Stomach (tissue), 9 donors: ENCODE measurements around the gene DCANP1. TPM values are rescaled to one million over a fixed set of nuclear protein-coding genes. Genes with fewer than 3 reads are reported as not detected.

Source experiments
- DNase-seq, 2 donors: peaks; one replicate each; pipeline versions ENCODE4 v3.0.0 to v3.0.0-alpha.2; 2013 to 2019
- H3K27ac ChIP-seq, 5 donors: fragments of 200-600 bp in 4 of 5; sonication (generic) in 4 of 5; one replicate each; pipeline ENCODE4 v1.5.1; 2013 to 2019; ENCODE audit warnings: mild to moderate bottlenecking in 1 of 5, moderate library complexity in 1 of 5
- H3K27me3 ChIP-seq, 3 donors: fragments of 200-600 bp; sonication (generic); one replicate each; pipeline ENCODE4 v1.5.1; 2017 to 2019; ENCODE audit warnings: mixed run types in 1 of 3
- H3K36me3 ChIP-seq, 4 donors: fragments of 200-600 bp; sonication (generic); 1 replicate in 3 of 4; 2 replicates in 1 of 4; pipeline ENCODE4 v1.5.1; 2016 to 2019
- H3K4me1 ChIP-seq, 4 donors: fragments of 200-600 bp; sonication (generic); one replicate each; pipeline ENCODE4 v1.5.1; 2016 to 2019
- H3K4me3 ChIP-seq, 4 donors: fragments of 200-600 bp; sonication (generic) in 3 of 4; one replicate each; pipeline ENCODE4 v1.5.1; 2016 to 2019; ENCODE audit warnings: mild to moderate bottlenecking in 1 of 4
- H3K9me3 ChIP-seq, 4 donors: fragments of 200-600 bp; sonication (generic); one replicate each; pipeline ENCODE4 v1.5.1; 2016 to 2019
- CTCF ChIP-seq, 7 experiments: fragments of 450-650 bp in 4 of 7; fragments of 200-600 bp in 3 of 7; sonication (generic) in 3 of 7; IDR thresholded peaks; one replicate each; pipeline ENCODE4 v1.5.1; 2016 to 2019; ENCODE audit warnings: antibody characterized with exemption in 7 of 7, control low read depth in 2 of 7, mild to moderate bottlenecking in 1 of 7
- EP300 ChIP-seq: sonication (generic); formaldehyde crosslinking; IDR thresholded peaks from one replicate; pipeline ENCODE4 v1.6.1; 2017; ENCODE audit warnings: antibody characterized with exemption
- POLR2A ChIP-seq, 4 donors: fragments of 450-650 bp; IDR thresholded peaks; one replicate each; pipeline ENCODE4 v1.6.1; 2016; ENCODE audit warnings: antibody characterized with exemption in 4 of 4, control low read depth in 2 of 4, mild to moderate bottlenecking in 1 of 4, moderate library complexity in 1 of 4
- POLR2AphosphoS5 ChIP-seq, 3 donors: sonication (generic); formaldehyde crosslinking; IDR thresholded peaks; one replicate each; pipeline ENCODE4 v1.6.1; 2016; ENCODE audit warnings: antibody characterized with exemption in 3 of 3
- WGBS, 5 donors: extraction: QIAGEN DNeasy Blood & Tissue Kit in 3 of 5; methylation state at CpG; one replicate each; pipeline versions ENCODE4 v1.1.5 to v1.1.7; 2013 to 2018; 5-methylcytosine and 5-hydroxymethylcytosine counted together
- intact Hi-C: fragments of 100-400 bp; cut with DNase I; formaldehyde crosslinking; loops from one replicate; pipeline ENCODE4 v1.15.1; 2023; ENCODE audit warnings: low total_unique reads
- polyA plus RNA-seq, 3 donors: library from polyadenylated mRNA; stranded (reverse); fragments of 200-250 nt; gene quantifications; one replicate each; pipeline ENCODE4 v1.2.3, GENCODE V29; 2013
- total RNA-seq, 5 donors: library from RNA; depleted of rRNA; stranded (reverse); fragments of >200 nt; gene quantifications; one replicate each; pipeline versions ENCODE4 v1.1.0 to v1.2.3, GENCODE V29; 2014 to 2016
- donor health status: healthy with polysubstance abuse.
- donor health status: Bipolar disorder and iron deficiency.
- donor health status: healthy.

The DCANP1 gene
- total and polyA plus RNA-seq, 8 donors: 0.55 TPM; not detected in 7

GRCh38 chr5:135443161-135443960 lies 3.8 kb downstream of the DCANP1 start:
- H3K4me1 ChIP-seq: peaks cover 4 to 25% (median 21%) of the 10 kb centered on the region in 4 donors
- peak in 1 of 2 donors; percentile 53 for DNase-seq
- H3K27me3 ChIP-seq: no peaks in the 10 kb centered on the region
- intact Hi-C loops: no loop called here
- no peaks in the 10 kb centered on the region for H3K36me3 ChIP-seq
- H3K4me3 ChIP-seq: no peak overlapping the region
- WGBS, 5 donors: 35 to 56% (median 39%) methylated on average over 6 of the region's 6 CpGs
- no peak overlapping the region for H3K27ac ChIP-seq
- H3K9me3 ChIP-seq: no peaks in the 10 kb centered on the region
- TF ChIP-seq CTCF (IDR thresholded peaks at IDR 0.05): no peak
- no peak for TF ChIP-seq POLR2A (IDR thresholded peaks at IDR 0.05)
- no peak for TF ChIP-seq EP300
- no peak for TF ChIP-seq POLR2AphosphoS5 (IDR thresholded peaks at IDR 0.05)

- no peak overlapping the region for H3K27ac ChIP-seq
- H3K27me3 ChIP-seq: no peaks in the 10 kb centered on the region
- intact Hi-C loops: no loop called here
- peaks cover 9 to 33% (median 28%) of the 10 kb centered on the region in 4 donors for H3K4me1 ChIP-seq
- H3K9me3 ChIP-seq: no peaks in the 10 kb centered on the region
- DNase-seq: no peak
- no peak overlapping the region for H3K4me3 ChIP-seq
- no peaks in the 10 kb centered on the region for H3K36me3 ChIP-seq
- WGBS, 5 donors: 77 to 86% (median 81%) methylated on average over 7 to 8 of the region's 8 CpGs
- no peak for TF ChIP-seq POLR2A (IDR thresholded peaks at IDR 0.05)
- TF ChIP-seq EP300: no peak
- no peak for TF ChIP-seq POLR2AphosphoS5 (IDR thresholded peaks at IDR 0.05)
- TF ChIP-seq CTCF (IDR thresholded peaks at IDR 0.05): no peak
These were observed 4.6 kb downstream of the DCANP1 start for GRCh38 chr5:135442431-135443160.

GRCh38 chr5:135441919-135442318 lies 5.2 kb downstream of the DCANP1 start:
- TF ChIP-seq POLR2A (IDR thresholded peaks at IDR 0.05) (no peak), EP300 (no peak), POLR2AphosphoS5 (IDR thresholded peaks at IDR 0.05) (no peak), CTCF (IDR thresholded peaks at IDR 0.05) (no peak)
- H3K4me1 ChIP-seq: peaks cover 9 to 40% (median 30%) of the 10 kb centered on the region in 4 donors
- H3K9me3 ChIP-seq: no peaks in the 10 kb centered on the region
- no peak overlapping the region for H3K4me3 ChIP-seq
- no peak for DNase-seq
- no peaks in the 10 kb centered on the region for H3K27me3 ChIP-seq
- H3K36me3 ChIP-seq: no peaks in the 10 kb centered on the region
- H3K27ac ChIP-seq: no peak overlapping the region
- intact Hi-C loops: no loop called here
- 75 to 94% (median 81%) methylated on average over 4 of the region's 4 CpGs for WGBS, 5 donors

GRCh38 chr5:135441350-135441831 lies 5.8 kb downstream of the DCANP1 start:
- no peak for TF ChIP-seq CTCF (IDR thresholded peaks at IDR 0.05)
- TF ChIP-seq EP300: no peak
- TF ChIP-seq POLR2AphosphoS5 (IDR thresholded peaks at IDR 0.05): no peak
- TF ChIP-seq POLR2A (IDR thresholded peaks at IDR 0.05): no peak

More at GRCh38 chr5:135441350-135441831, 5.8 kb downstream of the DCANP1 start:
- Histone ChIP-seq H3K4me3 (no peak overlapping the region), H3K36me3 (no peaks in the 10 kb centered on the region), H3K27me3 (no peaks in the 10 kb centered on the region), H3K9me3 (no peaks in the 10 kb centered on the region), H3K4me1 (peaks cover 9 to 40% (median 30%) of the 10 kb centered on the region in 4 donors), H3K27ac (no peak overlapping the region)
- intact Hi-C loops: no loop called here
- 48 to 72% (median 58%) methylated on average over 11 of the region's 11 CpGs for WGBS, 5 donors
- peak in 1 of 2 donors; percentile 88 for DNase-seq
